ENCODE measurements around the gene OOSP4A.
"Not testable (repeated sequence)": the region's sequence is repeated elsewhere in the genome, so short reads cannot be mapped to it uniquely, and the experiment has no call there.

OOSP4A gene

DNA sequence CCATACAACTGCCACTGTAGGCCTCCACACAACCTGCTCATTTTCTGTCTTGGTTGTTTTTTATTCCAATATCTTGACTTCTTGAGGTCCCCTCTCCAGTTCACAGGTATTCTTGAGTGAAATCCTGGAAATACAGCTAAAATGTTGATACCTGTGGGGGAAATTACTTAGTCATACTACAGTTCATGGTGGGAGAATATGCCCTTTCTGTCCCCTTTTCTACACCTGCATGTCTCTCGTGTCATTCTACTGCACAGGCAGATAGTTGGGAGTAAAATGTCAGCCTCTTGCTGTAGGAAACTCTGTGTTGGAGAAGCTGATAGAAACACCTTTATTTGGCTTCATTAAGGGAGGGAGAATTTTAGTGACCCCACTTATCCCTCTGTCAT is 4.6 kb downstream of the OOSP4A start:
- H3K4me3 ChIP-seq = no peak overlapping the region

DNA sequence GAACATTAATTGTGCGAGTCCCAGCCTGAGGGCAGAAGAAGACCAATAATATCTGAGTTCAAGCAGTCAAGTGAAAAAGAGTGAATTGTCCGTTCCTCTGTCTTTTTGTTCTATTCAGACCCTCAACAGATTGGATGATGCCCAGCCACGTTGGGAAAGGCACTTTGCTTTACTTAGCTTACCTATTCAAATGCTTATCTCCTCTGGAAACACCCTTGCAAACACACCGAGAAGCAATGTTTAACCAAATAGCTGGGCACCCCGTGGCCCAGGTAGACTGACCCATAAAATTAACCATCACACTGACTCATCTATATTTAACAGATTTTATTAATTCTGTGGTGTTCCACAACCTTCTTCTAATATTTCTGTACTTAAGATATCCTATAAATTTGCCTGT is 9.3 kb downstream of the OOSP4A start:
- no peak overlapping the region for H3K27ac ChIP-seq
- H3K4me3 ChIP-seq = no peak overlapping the region

More for the DNA sequence above, 4.6 kb downstream of the OOSP4A start:
- H3K27ac ChIP-seq = no peak overlapping the region

DNA sequence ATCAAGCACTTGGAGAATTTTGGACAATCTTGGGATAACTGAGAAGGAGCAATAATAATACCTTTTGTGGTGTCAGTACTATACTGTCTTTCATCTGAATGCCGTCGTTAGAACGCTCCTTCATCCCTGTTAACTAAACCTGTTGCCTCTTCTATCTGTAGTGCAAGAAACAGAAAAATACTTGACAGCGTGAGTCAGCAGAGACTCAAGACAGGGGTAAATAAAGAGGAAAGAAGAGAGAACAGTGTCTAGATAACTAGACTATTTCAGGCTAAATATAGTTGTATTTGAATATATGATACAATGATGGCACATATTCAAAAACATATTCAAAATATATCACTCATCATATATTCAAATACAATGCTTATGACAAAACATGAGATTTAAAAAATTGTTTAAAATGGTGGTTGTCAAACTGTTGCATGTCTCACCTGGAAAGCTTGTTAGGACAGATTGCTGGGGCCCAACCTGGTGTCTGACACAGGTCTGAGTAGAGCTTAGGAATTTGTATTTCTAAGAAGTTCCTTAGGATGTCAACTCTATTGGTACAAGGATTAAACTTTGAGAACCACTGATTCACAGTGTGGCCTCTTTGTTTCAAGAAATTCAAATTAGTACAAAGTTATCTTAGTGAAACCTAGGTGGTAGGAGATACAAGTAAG is 17.4 kb downstream of the OOSP4A start:
- H3K27ac ChIP-seq = no peak overlapping the region
- no peak overlapping the region for H3K4me3 ChIP-seq

DNA sequence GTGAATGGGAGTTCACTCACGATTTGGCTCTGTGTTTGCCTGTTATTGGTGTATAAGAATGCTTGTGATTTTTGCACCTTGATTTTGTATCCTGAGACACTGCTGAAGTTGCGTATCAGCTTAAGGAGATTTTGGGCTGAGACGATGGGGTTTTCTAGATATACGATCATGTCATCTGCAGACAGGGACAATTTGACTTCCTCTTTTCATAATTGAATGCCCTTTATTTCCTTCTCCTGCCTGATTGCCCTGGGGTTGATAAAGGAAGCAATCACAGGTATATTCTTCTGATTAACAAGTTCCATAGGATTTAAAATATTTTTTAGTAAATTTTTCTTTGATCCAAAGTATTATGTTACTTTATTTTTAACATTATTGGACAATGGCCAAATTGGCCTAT is 18.2 kb downstream of the OOSP4A start:
- H3K27ac ChIP-seq, H3K4me3 ChIP-seq: not testable (repeated sequence)

DNA sequence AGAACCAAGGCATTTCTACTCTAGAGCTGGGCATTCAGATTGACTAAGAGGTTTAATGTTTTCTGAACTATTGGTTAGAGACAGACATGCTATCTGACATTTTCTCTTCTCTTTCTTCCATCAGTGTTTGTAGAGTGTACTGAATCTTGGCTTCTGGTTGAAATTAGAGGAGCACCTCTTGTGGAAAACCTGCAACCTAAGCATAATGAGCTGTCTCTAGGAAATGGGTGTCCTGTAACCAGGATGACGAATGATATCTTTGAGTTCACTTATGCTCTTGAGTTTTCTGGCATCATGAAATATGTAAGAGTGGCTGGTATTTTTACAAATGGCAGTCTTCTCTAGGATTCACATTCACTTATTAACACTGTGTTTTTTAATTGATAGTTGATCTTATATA is 19.4 kb downstream of the OOSP4A start:
- H3K4me3 ChIP-seq = no peak overlapping the region
- H3K27ac ChIP-seq = no peak overlapping the region

DNA sequence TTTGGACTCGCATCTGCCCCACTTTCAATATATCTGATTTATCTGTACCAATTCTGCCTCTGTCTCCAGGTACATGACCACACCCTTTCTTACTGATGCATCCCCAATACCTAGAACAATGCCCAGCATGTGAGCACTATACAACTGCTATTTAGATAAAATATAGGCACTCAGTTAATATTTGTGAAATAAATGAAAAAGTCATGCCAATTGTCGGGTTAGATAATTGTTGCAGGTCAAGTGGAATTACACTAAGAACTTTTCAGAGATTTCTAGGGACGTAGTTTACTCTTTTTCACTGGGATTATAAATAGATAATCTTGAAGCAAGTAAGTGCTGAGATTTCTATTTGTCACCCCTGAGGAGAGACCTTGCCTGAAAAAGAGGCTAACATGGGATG is 20.5 kb downstream of the OOSP4A start:
- no peak overlapping the region for H3K27ac ChIP-seq
- no peak overlapping the region for H3K4me3 ChIP-seq

DNA sequence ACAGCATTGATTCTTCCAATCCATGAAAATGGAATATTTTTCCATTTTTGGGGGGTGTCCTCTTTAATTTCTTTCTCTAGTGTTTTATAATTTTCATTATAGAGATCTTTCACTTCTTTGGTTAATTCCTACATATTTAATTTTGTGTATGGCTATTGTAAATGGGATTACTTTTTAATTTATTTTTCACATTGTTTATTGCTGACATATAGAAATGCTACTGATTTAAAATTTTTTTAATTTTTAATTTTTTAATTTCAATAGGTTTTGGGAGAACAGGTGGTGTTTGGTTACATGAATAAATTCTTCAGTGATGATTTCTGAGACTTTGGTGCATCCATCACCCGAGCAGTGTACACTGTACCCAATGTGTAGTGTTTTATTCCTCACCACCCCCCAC is 26.6 kb downstream of the OOSP4A start:
- Histone ChIP-seq H3K27ac (no peak overlapping the region), H3K4me3 (no peak overlapping the region)

DNA sequence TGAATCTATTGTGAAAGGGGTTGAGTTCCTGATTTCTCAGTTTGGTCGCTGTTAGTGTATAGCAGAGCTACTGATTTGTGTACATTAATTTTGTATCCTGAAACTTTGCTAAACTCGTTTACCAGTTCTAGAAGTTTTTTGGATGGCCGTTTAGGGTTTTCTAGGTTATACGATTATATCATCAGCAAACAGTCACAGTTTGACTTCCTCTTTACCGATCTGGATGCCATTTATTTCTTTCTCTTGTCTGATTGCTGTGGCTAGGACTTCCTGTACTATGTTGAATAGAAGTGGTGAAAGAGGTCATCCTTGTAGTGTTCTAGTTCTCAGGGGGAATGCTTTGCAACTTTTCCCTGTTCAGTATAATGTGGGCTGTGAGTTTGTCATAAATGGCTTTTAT is 28.6 kb downstream of the OOSP4A start:
- H3K27ac ChIP-seq = no peak overlapping the region
- no peak overlapping the region for H3K4me3 ChIP-seq

DNA sequence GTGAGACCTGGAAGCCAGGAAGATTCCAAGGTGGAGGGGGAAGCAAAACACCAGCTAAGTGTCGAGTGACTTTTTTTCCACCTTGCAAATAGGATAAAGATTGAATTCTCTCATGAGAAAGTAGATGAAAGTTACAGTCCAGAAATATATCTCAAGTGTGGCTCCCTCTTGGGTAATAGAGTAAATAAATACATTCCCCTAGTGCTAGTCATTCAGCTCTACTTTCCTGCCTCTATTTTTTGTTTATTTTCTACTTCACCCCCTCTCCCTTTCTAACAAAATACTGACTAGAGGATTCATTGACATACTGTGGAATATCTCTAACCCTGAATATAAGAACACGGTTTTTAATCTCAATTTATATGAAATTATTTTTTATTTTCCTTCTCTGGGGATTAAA is 34.0 kb downstream of the OOSP4A start:
- no peak overlapping the region for H3K27ac ChIP-seq
- no peak overlapping the region for H3K4me3 ChIP-seq

DNA sequence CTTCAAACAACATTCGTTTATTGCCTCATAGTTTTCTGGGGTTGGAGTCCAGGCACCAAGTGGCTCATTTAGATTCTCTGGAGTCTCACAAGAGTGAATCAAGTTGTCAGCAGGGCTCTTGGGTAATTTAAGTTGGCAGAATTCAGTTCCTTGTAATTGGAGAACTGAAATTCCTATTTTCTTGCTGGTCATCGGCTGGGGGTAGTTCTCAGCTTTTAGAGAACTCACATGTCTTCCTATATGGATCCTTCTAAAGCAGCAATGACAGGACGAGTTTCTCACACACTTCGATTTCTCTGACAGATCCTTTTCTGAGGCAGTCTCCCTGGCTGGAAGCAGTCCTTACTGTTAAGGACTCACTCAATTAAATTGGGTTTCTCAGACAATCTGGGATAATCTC is 35.9 kb downstream of the OOSP4A start:
- Histone ChIP-seq H3K4me3 (no peak overlapping the region), H3K27ac (no peak overlapping the region)

DNA sequence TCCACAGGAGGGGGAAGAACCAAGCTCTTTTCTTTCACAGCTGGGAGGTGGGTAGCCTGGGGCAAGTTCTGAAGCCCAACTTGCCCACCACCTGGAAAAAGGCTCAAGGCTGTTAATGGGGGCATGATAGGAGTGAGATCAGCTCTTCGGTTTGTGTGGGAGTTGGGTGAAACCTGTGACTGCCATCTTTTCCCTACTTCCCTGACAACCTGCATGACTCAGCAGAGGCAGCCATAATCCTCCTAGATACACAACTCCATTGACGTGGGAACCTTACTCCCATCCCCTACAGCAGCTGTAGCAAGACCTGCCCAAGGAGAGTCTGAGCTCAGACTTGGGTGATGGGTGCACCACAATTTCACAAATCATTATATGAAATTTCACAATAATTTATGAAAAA is 39.9 kb downstream of the OOSP4A start:
- H3K27ac ChIP-seq = no peak overlapping the region

DNA sequence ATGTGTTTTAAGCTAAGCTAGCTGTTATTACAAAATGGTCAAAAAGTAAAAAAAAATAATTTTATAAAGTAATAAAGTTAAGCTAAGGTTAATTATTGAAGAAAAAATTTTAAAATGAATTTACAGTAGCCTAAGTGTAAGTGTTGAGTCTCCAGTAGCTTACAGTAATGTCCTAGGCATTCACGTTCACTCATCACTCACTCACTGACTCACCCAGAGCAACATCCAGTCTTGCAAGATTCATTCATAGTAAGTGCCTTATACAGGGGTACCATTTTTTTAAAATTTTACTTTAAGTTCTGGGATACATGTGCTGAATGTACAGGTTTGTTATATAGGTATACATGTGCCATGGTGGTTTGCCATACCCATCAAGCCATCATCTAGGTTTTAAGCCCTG is 41.5 kb downstream of the OOSP4A start:
- no peak overlapping the region for H3K4me3 ChIP-seq
- H3K27ac ChIP-seq = no peak overlapping the region

More for the DNA sequence above, 39.9 kb downstream of the OOSP4A start:
- no peak overlapping the region for H3K4me3 ChIP-seq

DNA sequence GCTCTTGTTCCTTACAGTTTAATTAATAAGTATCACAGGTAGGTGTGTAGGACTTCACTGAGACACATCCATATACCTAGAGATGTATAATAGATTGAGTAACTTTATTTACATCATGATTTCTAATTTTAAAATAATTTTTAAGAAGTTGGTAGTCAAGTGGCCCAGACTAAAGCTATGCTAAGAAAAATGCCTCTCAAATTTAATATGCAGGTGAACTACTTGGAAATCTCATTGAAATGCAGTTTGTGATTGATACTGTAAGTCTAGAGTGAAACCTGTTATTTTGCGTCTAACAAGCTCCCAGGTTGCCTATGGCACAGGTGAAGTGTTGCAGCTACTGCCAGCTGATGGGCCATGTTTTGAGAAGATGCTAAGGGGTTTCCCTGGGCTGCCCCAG is 53.0 kb downstream of the OOSP4A start, which contains the start of gene OOSP4B:
Gene OOSP4B, plus strand, starts transcription at position 301 of the 400 bp plus-strand sequence.
- no peak within 1 kb of the TSS for H3K4me3 ChIP-seq

DNA sequence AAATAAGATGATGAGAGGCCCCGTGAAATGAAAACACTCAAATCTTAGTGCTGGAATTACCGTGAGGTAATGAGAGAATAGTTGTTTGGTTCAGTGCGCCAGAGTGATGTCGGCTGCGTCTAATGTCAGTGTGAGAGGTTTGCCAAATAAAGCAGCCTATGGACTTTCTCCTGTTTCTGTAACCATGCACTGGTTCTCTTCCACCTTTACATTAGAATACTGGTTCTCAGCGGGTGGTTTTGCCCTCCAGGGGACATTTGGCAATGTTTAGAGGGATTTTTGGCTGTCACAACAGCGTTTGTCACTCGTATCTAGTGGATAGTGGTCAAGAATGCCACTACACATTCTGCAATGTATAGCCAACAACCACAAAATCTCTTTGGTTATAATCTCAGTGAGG is 54.2 kb downstream of the OOSP4A start:
- Histone ChIP-seq H3K27ac (no peak overlapping the region), H3K4me3 (no peak overlapping the region)

More for the DNA sequence above, 53.0 kb downstream of the OOSP4A start, which contains the start of gene OOSP4B:
- H3K27ac ChIP-seq = no peak within 1 kb of the TSS
